ENCODE data around the gene SLC30A10. TPM values are rescaled to one million over a fixed set of nuclear protein-coding genes. Genes with fewer than 3 reads are reported as not detected.

Gene SLC30A10
- total RNA-seq, 1 experiment from 2014 or later, result 0.26 TPM

- no peak for TF ChIP-seq E2F1 (CRISPR knock-in tag; IDR thresholded peaks at IDR 0.05)
- no peak for TF ChIP-seq USF1 (CRISPR knock-in tag; IDR thresholded peaks at IDR 0.05)
- TF ChIP-seq MYBL2 (CRISPR knock-in tag; IDR thresholded peaks at IDR 0.05), result no peak
- no peak for TF ChIP-seq ERG (CRISPR knock-in tag; IDR thresholded peaks at IDR 0.05)
- TF ChIP-seq NFE2L1 (CRISPR knock-in tag; IDR thresholded peaks at IDR 0.05), result 0 out of 2 replicates have a peak, but pooled peaks have one; percentile 48
- no peak for TF ChIP-seq ZNF396 (CRISPR knock-in tag; IDR thresholded peaks at IDR 0.05; ENCODE audit: borderline replicate concordance)
- no peak for TF ChIP-seq FOXK1 (CRISPR knock-in tag; IDR thresholded peaks at IDR 0.05)
- TF ChIP-seq ZNF232 (CRISPR knock-in tag; IDR thresholded peaks at IDR 0.05), result no peak
- no peak for TF ChIP-seq IRF1 (CRISPR knock-in tag; IDR thresholded peaks at IDR 0.05)
These were observed at the start of gene SLC30A10 (continued) for GRCh38 chr1:219927956-219928790.

- no peak overlapping the region for H3K27ac Mint-ChIP-seq
- POLR2A ChIA-PET, result no interaction called here
- no peaks in the 10 kb centered on the region for H3K9me3 Mint-ChIP-seq
- DNase-seq (ENCODE audit: low spot score), result no peak
- peaks cover 44% of the 10 kb centered on the region for H3K36me3 Mint-ChIP-seq
- H3K27me3 Mint-ChIP-seq (ENCODE audit: low read depth), result no peaks in the 10 kb centered on the region
- H3K4me3 Mint-ChIP-seq, result no peak overlapping the region
- CTCF ChIA-PET, result no interaction called here
- H3K4me1 Mint-ChIP-seq, result no peaks in the 10 kb centered on the region
- ATAC-seq, result no peak
- no peak for TF ChIP-seq GABPB1 (CRISPR knock-in tag; IDR thresholded peaks at IDR 0.05)
- no peak for TF ChIP-seq STAT6 (CRISPR knock-in tag; conservative IDR thresholded peaks at IDR 0.05; ENCODE audit: low read depth)
- no peak for TF ChIP-seq ZBTB21 (CRISPR knock-in tag; IDR thresholded peaks at IDR 0.05; ENCODE audit: borderline replicate concordance)
- no peak for TF ChIP-seq FOXJ3 (CRISPR knock-in tag; IDR thresholded peaks at IDR 0.05; ENCODE audit: borderline replicate concordance)
- no peak for TF ChIP-seq NFYB (CRISPR knock-in tag; conservative IDR thresholded peaks at IDR 0.05; ENCODE audit: low read depth)
- no peak for TF ChIP-seq ATF3 (CRISPR knock-in tag; conservative IDR thresholded peaks at IDR 0.05)
- TF ChIP-seq ATF2 (CRISPR knock-in tag; IDR thresholded peaks at IDR 0.05; ENCODE audit: borderline replicate concordance, low read depth), result no peak
- TF ChIP-seq E2F5 (CRISPR knock-in tag; IDR thresholded peaks at IDR 0.05), result no peak
- no peak for TF ChIP-seq MLX (CRISPR knock-in tag; IDR thresholded peaks at IDR 0.05)
These were observed 44.9 kb upstream of the SLC30A10 start for GRCh38 chr1:219973213-219973612.

All from WTC11 (cell line).